Thoracic aorta (tissue), 2 donors: ENCODE measurements around the gene KLK13. TPM values are rescaled to one million over a fixed set of nuclear protein-coding genes. Genes with fewer than 3 reads are reported as not detected.

Experiments used
- ATAC-seq: fragments of 150-250 bp; one replicate; pipeline ENCODE4 v1.8.0; 2017; ENCODE audit warnings: low read depth; ENCODE audit not compliant: insufficient number of reproducible peaks, low FRiP score
- DNase-seq: peaks from one replicate; pipeline ENCODE4 v3.0.0-alpha.2; 2020; ENCODE audit warnings: low spot score
- H3K27ac ChIP-seq, 2 donors: fragments of 200-600 bp; sonication (generic); 1 replicate in 1 of 2; 2 replicates in 1 of 2; pipeline ENCODE4 v1.5.1; 2016; ENCODE audit warnings: mild to moderate bottlenecking in 2 of 2, moderate library complexity in 2 of 2
- H3K27me3 ChIP-seq: fragments of 200-600 bp; sonication (generic); replicated peaks from 2 replicates; pipeline ENCODE4 v1.6.0; 2016; ENCODE audit warnings: mild to moderate bottlenecking; ENCODE audit not compliant: insufficient read depth
- H3K36me3 ChIP-seq: fragments of 200-600 bp; sonication (generic); one replicate; pipeline ENCODE4 v1.5.1; 2016
- H3K4me1 ChIP-seq, 2 donors: fragments of 200-600 bp; sonication (generic); 1 replicate in 1 of 2; 2 replicates in 1 of 2; pipeline versions ENCODE4 v1.5.1 to v1.6.0; 2016; ENCODE audit warnings: low read depth in 2 of 2, mild to moderate bottlenecking in 1 of 2; ENCODE audit not compliant: control insufficient read depth in 1 of 2
- H3K4me3 ChIP-seq: fragments of 200-600 bp; sonication (generic); 2 replicates; pipeline ENCODE4 v1.5.1; 2016; ENCODE audit warnings: mild to moderate bottlenecking
- H3K9me3 ChIP-seq: fragments of 200-600 bp; sonication (generic); 2 replicates; pipeline ENCODE4 v1.5.1; 2016
- CTCF ChIP-seq: fragments of 200-600 bp; sonication (generic); IDR thresholded peaks from one replicate; pipeline ENCODE4 v1.5.1; 2019; ENCODE audit warnings: antibody characterized with exemption
- total RNA-seq, 2 donors: library from RNA; depleted of rRNA; stranded (reverse); fragments of >200 nt; gene quantifications; one replicate each; pipeline versions ENCODE4 v1.1.0 to v1.2.3, GENCODE V29; 2016

The KLK13 gene
- total RNA-seq, 2 donors from 2014 or later, result not detected

- Histone ChIP-seq H3K9me3 (no peaks in the 10 kb centered on the region), H3K4me3 (no peak overlapping the region), H3K36me3 (no peaks in the 10 kb centered on the region), H3K27ac (no peak overlapping the region), H3K4me1 (no peaks in the 10 kb centered on the region), H3K27me3 (no peaks in the 10 kb centered on the region)
- DNase-seq, result no peak
- no peak for TF ChIP-seq CTCF
- no peak for ATAC-seq
Observed at GRCh38 chr19:51027126-51027806, 37.6 kb downstream of the KLK13 start.

DNA sequence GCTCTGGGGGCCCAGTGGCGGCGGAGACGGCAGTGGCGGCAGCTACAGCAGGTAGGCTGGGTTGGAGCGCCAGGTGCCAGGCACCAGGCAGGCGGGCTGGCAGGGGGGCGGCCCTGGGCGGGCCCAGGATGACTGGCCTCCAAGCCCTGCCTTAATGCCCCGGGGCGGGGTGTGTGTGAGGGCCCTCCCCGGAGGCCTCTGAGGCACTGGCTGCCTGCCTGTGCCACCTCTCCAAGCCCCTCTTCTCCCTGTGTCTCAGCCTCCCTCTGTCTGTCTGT lies 38.4 kb downstream of the KLK13 start, which contains the start of gene KLK11:
TSS of gene KLK11 (minus strand) at position 63 of the 278 bp plus-strand sequence. CDS start 985 bp downstream, outside the sequence.
- no peak within 1 kb of the TSS for H3K27ac ChIP-seq
- H3K36me3 ChIP-seq, result no peaks in the 10 kb centered on the region
- no peaks in the 10 kb centered on the region for H3K27me3 ChIP-seq
- no peak within 1 kb of the TSS for H3K4me3 ChIP-seq
- no peaks in the 10 kb centered on the region for H3K4me1 ChIP-seq
- H3K9me3 ChIP-seq, result no peaks in the 10 kb centered on the region
- DNase-seq (no peak), ATAC-seq (no peak)
- no peak for TF ChIP-seq CTCF

DNA sequence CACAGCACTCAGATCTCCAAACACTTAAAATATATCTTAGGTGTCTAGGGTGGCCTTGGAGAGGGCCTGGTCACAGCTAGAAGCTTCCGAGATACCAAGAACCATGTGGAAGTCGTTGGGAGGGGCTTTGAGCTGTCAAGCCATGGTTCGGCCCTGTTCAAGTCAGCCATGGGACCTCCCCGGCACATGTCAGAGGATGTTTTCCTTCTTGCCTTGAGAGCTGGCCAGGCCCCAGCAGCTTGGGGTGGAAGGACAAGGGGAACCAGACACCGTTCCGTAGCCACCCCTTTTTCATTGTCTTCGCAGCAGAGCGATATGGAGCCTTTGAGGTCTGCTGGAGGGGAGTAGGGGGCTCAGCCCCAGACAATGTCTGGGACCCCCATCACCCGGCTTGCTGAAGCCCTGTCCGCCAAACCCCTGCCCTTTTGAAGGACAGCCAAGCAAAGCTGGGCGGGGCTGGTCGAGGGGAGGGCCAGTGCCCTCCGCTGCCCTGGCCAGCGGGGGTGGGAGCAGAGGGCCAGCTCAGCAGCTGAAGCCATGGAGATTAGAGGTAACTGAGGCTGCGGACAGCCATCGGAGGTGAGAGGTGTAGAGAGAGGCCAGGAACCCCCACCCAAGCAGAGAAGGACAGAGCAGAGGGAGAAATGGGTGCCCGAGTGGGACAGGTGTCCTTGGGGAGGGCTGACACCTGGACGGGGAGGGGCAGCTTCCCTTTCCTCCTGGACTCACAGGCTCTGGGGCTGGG lies 38.9 kb downstream of the KLK13 start:
- ATAC-seq (no peak), DNase-seq (no peak)
- H3K4me3 ChIP-seq, result no peak overlapping the region
- TF ChIP-seq CTCF, result no peak
- H3K4me1 ChIP-seq, result no peaks in the 10 kb centered on the region
- no peaks in the 10 kb centered on the region for H3K27me3 ChIP-seq
- no peaks in the 10 kb centered on the region for H3K36me3 ChIP-seq
- H3K9me3 ChIP-seq, result no peaks in the 10 kb centered on the region
- no peak overlapping the region for H3K27ac ChIP-seq

DNA sequence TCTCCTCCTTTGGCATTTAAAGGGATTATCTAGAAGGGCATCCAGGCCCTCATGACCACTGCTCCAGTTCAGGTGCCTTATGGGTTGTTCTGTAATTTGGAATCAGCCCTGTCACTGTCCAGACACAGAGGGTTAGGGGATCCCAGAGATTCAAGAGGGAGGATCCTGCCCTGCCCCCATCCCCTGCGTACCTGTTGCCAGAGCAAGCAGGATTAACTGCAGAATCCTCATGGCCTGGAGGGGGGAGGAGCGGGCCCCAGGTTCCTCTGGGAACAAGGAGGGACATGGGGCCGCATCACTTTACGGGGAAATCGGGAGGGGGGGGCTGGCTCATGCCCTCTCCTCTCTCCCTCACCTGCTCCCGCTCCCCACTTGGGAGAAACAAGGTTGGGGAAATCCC lies 39.5 kb downstream of the KLK13 start:
- no peak overlapping the region for H3K4me3 ChIP-seq
- no peaks in the 10 kb centered on the region for H3K9me3 ChIP-seq
- H3K4me1 ChIP-seq, result no peaks in the 10 kb centered on the region
- no peaks in the 10 kb centered on the region for H3K27me3 ChIP-seq
- ATAC-seq, result no peak
- no peak for TF ChIP-seq CTCF
- H3K27ac ChIP-seq, result no peak overlapping the region
- no peaks in the 10 kb centered on the region for H3K36me3 ChIP-seq
- no peak for DNase-seq

DNA sequence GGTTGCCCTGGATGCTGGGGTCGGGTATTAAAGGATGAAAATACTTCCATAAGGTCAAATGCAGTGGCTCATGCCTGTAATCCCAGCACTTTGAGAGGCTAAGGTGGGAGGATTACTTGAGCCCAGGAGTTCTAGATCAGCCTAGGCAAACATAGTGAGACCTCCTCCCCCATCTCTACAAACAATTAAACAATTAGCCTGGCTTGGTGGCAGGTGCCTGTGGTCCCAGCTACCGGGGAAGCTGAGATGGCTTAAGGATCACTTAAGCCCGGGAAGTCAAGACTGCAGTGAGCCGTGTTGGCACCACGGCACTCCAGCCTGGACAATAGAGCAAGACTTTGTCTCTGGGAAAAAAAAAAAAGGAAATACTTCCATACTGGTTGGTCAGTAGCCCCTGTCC lies 40.0 kb downstream of the KLK13 start:
- Histone ChIP-seq H3K27ac (no peak overlapping the region), H3K36me3 (no peaks in the 10 kb centered on the region), H3K27me3 (no peaks in the 10 kb centered on the region), H3K4me1 (no peaks in the 10 kb centered on the region), H3K9me3 (no peaks in the 10 kb centered on the region), H3K4me3 (no peak overlapping the region)
- no peak for ATAC-seq
- TF ChIP-seq CTCF, result no peak
- DNase-seq, result no peak
